K562 (cell line): Measurements from ENCODE around the gene GHRL. TPM values are rescaled to one million over a fixed set of nuclear protein-coding genes. Genes with fewer than 3 reads are reported as not detected.

Source experiments
- ARHGAP35 ChIP-seq: fragments of 450-650 bp; IDR thresholded peaks from 2 replicates; pipeline ENCODE4 v1.6.1; 2018; ENCODE audit not compliant: partially characterized antibody
- CEBPB ChIP-seq: fragments of 450-650 bp; IDR thresholded peaks from 2 replicates; pipeline ENCODE4 v1.6.1; 2016; ENCODE audit warnings: missing genetic modification characterization, missing compliant biosample characterization
- FOXJ3 ChIP-seq: sonication (generic); formaldehyde crosslinking; IDR thresholded peaks from 2 replicates; pipeline ENCODE4 v1.4.0; 2020; ENCODE audit warnings: mild to moderate bottlenecking, missing genetic modification reagents
- GABPA ChIP-seq: fragments of 200-800 bp; sonication (Bioruptor generic); conservative IDR thresholded peaks from 2 replicates; pipeline ENCODE4 v1.6.1; 2016; ENCODE audit warnings: low read depth, missing genetic modification characterization, missing compliant biosample characterization
- KLF13 ChIP-seq: fragments of 450-650 bp; IDR thresholded peaks from 2 replicates; pipeline ENCODE4 v1.6.1; 2016; ENCODE audit warnings: missing genetic modification characterization, low read depth, mild to moderate bottlenecking, missing compliant biosample characterization, moderate library complexity, borderline replicate concordance
- MCM2 ChIP-seq: fragments of 450-650 bp; IDR thresholded peaks from 2 replicates; pipeline ENCODE4 v1.6.1; 2017; ENCODE audit warnings: low read depth, mild to moderate bottlenecking
- NBN ChIP-seq: fragments of 450-650 bp; IDR thresholded peaks from 2 replicates; pipeline ENCODE4 v1.6.1; 2016; ENCODE audit warnings: low read depth, mild to moderate bottlenecking
- POLR3G ChIP-seq: IDR thresholded peaks from 2 replicates; pipeline ENCODE4 v1.6.1; 2011; ENCODE audit not compliant: insufficient read length, insufficient replicate concordance; ENCODE audit errors: extremely low read depth
- THRA ChIP-seq: fragments of 450-650 bp; IDR thresholded peaks from 2 replicates; pipeline ENCODE4 v1.6.1; 2017; ENCODE audit warnings: mild to moderate bottlenecking, moderate library complexity
- TSHZ1 ChIP-seq: fragments of 250-450 bp; sonication (Bioruptor Pico); IDR thresholded peaks from 2 replicates; pipeline ENCODE4 v1.4.0; 2020; ENCODE audit warnings: mild to moderate bottlenecking, moderate library complexity
- ZBTB12 ChIP-seq: fragments of 250-450 bp; sonication (Bioruptor Pico); IDR thresholded peaks from 2 replicates; pipeline ENCODE4 v1.4.0; 2020
- ZBTB33 ChIP-seq: sonication (generic); formaldehyde crosslinking; IDR thresholded peaks from 2 replicates; pipeline ENCODE4 v1.8.1; 2023; ENCODE audit warnings: mild to moderate bottlenecking, missing genetic modification reagents
- ZEB2 ChIP-seq: fragments of 450-650 bp; IDR thresholded peaks from 2 replicates; pipeline ENCODE4 v1.6.1; 2016
- ZSCAN32 ChIP-seq: fragments of 450-650 bp; formaldehyde crosslinking; IDR thresholded peaks from 2 replicates; pipeline ENCODE4 v1.4.0; 2020; ENCODE audit warnings: mild to moderate bottlenecking, moderate library complexity
- polyA plus RNA-seq, 8 experiments: library from polyadenylated mRNA; depleted of rRNA in 4 of 8; stranded (reverse) in 5 of 8; unstranded in 3 of 8; fragments of >200 nt; fragmentation: Nextera tagmentation in 2 of 8; fragmentation: Illumina TruSeq in 1 of 8; extraction: Ambion mirVana in 2 of 8; extraction: Trizol in 1 of 8; gene quantifications; 2 replicates each; pipeline versions ENCODE4 v1.2.1 to v1.2.3, GENCODE V29; 2011 to 2014; ENCODE audit warnings: inconsistent platforms in 1 of 8, missing spikeins in 1 of 8
- total RNA-seq, 7 experiments: library from RNA; depleted of rRNA in 6 of 7; stranded (reverse); fragments of >200 nt in 6 of 7; fragmentation: Illumina TruSeq in 2 of 7; extraction: Trizol in 2 of 7; gene quantifications; 2 replicates each; pipeline versions ENCODE4 v1.2.1 to v1.2.3, GENCODE V29; 2011 to 2021; ENCODE audit warnings: low replicate concordance in 1 of 7
- TF ChIP-seq, protein P1 (sequence below): fragments of 250-450 bp; sonication (Bioruptor Pico); IDR thresholded peaks from 2 replicates; pipeline ENCODE4 v1.5.0; 2020; ENCODE audit warnings: mild to moderate bottlenecking, borderline replicate concordance
- TF ChIP-seq, protein P2 (sequence below): fragments of 450-650 bp; formaldehyde crosslinking; IDR thresholded peaks from 2 replicates; pipeline ENCODE4 v1.4.0; 2022; ENCODE audit warnings: missing genetic modification characterization

The GHRL gene
- total and polyA plus RNA-seq, 9 of the 15 experiments (the other 6 are each of a cell fraction or from before 2014, with no cell fraction given): 0.08 to 0.29 (median 0.15) TPM; not detected in 5

GRCh38 chr3:10248984-10249748 is 43.6 kb downstream of the GHRL start (continued):
- TF ChIP-seq TSHZ1 (CRISPR knock-in tag) (no peak), CEBPB (tag) (no peak), POLR3G (no peak), FOXJ3 (CRISPR knock-in tag) (no peak), GABPA (tag) (no peak), MCM2 (no peak), KLF13 (tag) (peak; percentile 41; the same call in 1 of the 2 replicates), ZBTB33 (CRISPR knock-in tag) (no peak), ZBTB12 (no peak), ZSCAN32 (CRISPR knock-in tag) (no peak), ARHGAP35 (no peak), THRA (no peak), NBN (no peak), ZEB2 (no peak)
- TF ChIP-seq, protein P1, sequence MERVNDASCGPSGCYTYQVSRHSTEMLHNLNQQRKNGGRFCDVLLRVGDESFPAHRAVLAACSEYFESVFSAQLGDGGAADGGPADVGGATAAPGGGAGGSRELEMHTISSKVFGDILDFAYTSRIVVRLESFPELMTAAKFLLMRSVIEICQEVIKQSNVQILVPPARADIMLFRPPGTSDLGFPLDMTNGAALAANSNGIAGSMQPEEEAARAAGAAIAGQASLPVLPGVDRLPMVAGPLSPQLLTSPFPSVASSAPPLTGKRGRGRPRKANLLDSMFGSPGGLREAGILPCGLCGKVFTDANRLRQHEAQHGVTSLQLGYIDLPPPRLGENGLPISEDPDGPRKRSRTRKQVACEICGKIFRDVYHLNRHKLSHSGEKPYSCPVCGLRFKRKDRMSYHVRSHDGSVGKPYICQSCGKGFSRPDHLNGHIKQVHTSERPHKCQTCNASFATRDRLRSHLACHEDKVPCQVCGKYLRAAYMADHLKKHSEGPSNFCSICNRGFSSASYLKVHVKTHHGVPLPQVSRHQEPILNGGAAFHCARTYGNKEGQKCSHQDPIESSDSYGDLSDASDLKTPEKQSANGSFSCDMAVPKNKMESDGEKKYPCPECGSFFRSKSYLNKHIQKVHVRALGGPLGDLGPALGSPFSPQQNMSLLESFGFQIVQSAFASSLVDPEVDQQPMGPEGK (CRISPR knock-in tag): no peak
- TF ChIP-seq, protein P2, sequence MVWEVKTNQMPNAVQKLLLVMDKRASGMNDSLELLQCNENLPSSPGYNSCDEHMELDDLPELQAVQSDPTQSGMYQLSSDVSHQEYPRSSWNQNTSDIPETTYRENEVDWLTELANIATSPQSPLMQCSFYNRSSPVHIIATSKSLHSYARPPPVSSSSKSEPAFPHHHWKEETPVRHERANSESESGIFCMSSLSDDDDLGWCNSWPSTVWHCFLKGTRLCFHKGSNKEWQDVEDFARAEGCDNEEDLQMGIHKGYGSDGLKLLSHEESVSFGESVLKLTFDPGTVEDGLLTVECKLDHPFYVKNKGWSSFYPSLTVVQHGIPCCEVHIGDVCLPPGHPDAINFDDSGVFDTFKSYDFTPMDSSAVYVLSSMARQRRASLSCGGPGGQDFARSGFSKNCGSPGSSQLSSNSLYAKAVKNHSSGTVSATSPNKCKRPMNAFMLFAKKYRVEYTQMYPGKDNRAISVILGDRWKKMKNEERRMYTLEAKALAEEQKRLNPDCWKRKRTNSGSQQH (CRISPR knock-in tag): no peak
